ENCODE data around the gene POT1. TPM values are rescaled to one million over a fixed set of nuclear protein-coding genes. Genes with fewer than 3 reads are reported as not detected.

The POT1 gene
- total RNA-seq, 1 experiment from 2014 or later, result 22.7 TPM

DNA sequence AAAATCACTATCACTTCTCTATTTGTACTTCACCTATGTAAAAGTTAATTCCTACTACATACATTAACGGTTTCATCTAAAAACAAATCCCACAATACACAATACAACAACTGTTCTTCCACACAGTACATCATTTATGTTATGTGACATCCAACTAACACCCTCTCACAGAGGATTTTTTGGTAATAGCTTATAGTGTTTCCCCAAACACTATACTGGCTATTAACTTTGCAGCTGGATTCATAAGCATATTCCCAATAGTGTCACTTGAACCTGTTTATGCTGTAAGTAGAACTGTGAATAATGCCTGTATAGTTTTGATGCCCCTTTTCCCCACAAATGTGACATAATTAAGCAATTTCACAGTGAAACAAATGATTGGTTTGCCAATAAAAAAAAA is 49.9 kb downstream of the POT1 start:
- ChIA-PET CTCF (no interaction called here), POLR2A (ENCODE audit: low non-redundant PET) (no interaction called here)
- no peak for TF ChIP-seq EZH2 (IDR thresholded peaks at IDR 0.05; ENCODE audit: borderline replicate concordance, low read depth, low read length, poor library complexity, severe bottlenecking)
- TF ChIP-seq, protein P1, sequence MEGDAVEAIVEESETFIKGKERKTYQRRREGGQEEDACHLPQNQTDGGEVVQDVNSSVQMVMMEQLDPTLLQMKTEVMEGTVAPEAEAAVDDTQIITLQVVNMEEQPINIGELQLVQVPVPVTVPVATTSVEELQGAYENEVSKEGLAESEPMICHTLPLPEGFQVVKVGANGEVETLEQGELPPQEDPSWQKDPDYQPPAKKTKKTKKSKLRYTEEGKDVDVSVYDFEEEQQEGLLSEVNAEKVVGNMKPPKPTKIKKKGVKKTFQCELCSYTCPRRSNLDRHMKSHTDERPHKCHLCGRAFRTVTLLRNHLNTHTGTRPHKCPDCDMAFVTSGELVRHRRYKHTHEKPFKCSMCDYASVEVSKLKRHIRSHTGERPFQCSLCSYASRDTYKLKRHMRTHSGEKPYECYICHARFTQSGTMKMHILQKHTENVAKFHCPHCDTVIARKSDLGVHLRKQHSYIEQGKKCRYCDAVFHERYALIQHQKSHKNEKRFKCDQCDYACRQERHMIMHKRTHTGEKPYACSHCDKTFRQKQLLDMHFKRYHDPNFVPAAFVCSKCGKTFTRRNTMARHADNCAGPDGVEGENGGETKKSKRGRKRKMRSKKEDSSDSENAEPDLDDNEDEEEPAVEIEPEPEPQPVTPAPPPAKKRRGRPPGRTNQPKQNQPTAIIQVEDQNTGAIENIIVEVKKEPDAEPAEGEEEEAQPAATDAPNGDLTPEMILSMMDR (conservative IDR thresholded peaks at IDR 0.05; ENCODE audit: low read depth, low read length), result no peak
- Histone ChIP-seq H3K27me3 (replicated peaks; ENCODE audit: insufficient read depth, low read depth, low read length, poor library complexity) (no peaks in the 10 kb centered on the region), H3K36me3 (ENCODE audit: insufficient read depth, low read length, poor library complexity, severe bottlenecking) (no peaks in the 10 kb centered on the region), H3K9me3 (ENCODE audit: low read depth, low read length, poor library complexity, severe bottlenecking) (no peaks in the 10 kb centered on the region), H3K4me1 (ENCODE audit: insufficient read depth, low read length, poor library complexity, severe bottlenecking) (no peaks in the 10 kb centered on the region), H3K27ac (ENCODE audit: low read depth, low read length, poor library complexity, severe bottlenecking) (no peak overlapping the region), H3K4me3 (ENCODE audit: low read depth, low read length, poor library complexity, severe bottlenecking) (no peak overlapping the region)
- BruUV-seq (replicated peaks), result no TSS peak
- DNase-seq (ENCODE audit: low spot score), result no peak
- intact Hi-C loops (cut with micrococcal nuclease; ENCODE audit: unreplicated experiment), result no loop called here

DNA sequence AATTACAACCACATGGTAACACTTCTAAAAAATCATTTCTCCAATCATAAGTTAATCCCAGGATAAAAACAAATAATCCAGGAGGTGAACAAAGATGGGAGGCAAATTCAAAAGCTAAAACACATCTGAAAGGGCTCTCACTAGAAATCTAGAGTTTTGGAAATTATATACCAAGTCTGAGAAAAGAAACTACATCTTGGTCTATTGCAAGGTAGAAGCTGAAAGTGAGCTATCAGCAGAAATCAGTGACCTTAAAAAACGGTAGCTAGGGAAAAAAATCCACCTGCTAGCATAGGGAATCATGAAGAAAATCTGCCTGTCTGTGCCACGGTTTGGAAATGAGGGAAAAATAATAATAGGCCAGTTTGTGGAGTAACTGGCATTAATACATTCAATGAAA is 50.5 kb downstream of the POT1 start:
- no TSS peak for BruUV-seq (replicated peaks)
- intact Hi-C loops (cut with micrococcal nuclease; ENCODE audit: unreplicated experiment), result no loop called here

DNA sequence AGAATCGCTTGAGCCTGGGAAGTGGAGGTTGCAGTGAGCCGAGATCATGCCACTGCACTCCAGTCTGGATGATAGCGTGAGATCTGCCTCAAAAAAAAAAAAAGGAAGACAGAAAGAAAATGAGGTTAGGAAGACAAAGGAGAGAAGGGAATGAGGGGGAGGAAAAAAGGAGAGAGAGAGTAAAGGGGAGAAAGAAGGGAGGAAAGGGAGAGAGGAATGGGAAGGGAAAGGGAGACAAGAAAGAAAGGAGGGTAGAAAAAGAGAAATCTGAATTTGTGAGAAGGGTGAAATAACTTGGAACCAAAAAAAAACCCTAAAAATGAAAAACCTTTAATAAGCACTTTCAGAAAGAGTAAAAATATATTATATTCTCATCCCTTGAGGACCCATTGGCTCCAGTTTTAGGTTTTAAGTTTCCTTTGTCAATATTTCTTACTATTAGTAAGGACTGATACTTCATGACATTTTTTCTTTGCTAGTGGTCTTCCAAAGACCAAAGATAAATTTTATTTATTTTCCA is 54.9 kb downstream of the POT1 start:
- no peak for DNase-seq (ENCODE audit: low spot score)
- TF ChIP-seq EZH2 (IDR thresholded peaks at IDR 0.05; ENCODE audit: borderline replicate concordance, low read depth, low read length, poor library complexity, severe bottlenecking), result no peak
- TF ChIP-seq, protein P1 (conservative IDR thresholded peaks at IDR 0.05; ENCODE audit: low read depth, low read length), result no peak
- BruUV-seq (replicated peaks), result no TSS peak
- Histone ChIP-seq H3K27ac (ENCODE audit: low read depth, low read length, poor library complexity, severe bottlenecking) (no peak overlapping the region), H3K9me3 (ENCODE audit: low read depth, low read length, poor library complexity, severe bottlenecking) (no peaks in the 10 kb centered on the region), H3K4me3 (ENCODE audit: low read depth, low read length, poor library complexity, severe bottlenecking) (no peak overlapping the region), H3K27me3 (replicated peaks; ENCODE audit: insufficient read depth, low read depth, low read length, poor library complexity) (no peaks in the 10 kb centered on the region), H3K36me3 (ENCODE audit: insufficient read depth, low read length, poor library complexity, severe bottlenecking) (no peaks in the 10 kb centered on the region), H3K4me1 (ENCODE audit: insufficient read depth, low read length, poor library complexity, severe bottlenecking) (no peaks in the 10 kb centered on the region)
- ChIA-PET CTCF (no interaction called here), POLR2A (ENCODE audit: low non-redundant PET) (no interaction called here)
- intact Hi-C loops (cut with micrococcal nuclease; ENCODE audit: unreplicated experiment), result no loop called here

More for the DNA sequence above, 50.5 kb downstream of the POT1 start:
- no peak for TF ChIP-seq EZH2 (IDR thresholded peaks at IDR 0.05; ENCODE audit: borderline replicate concordance, low read depth, low read length, poor library complexity, severe bottlenecking)
- TF ChIP-seq, protein P1 (conservative IDR thresholded peaks at IDR 0.05; ENCODE audit: low read depth, low read length), result no peak
- POLR2A ChIA-PET (ENCODE audit: low non-redundant PET), result no interaction called here
- no peaks in the 10 kb centered on the region for H3K36me3 ChIP-seq (ENCODE audit: insufficient read depth, low read length, poor library complexity, severe bottlenecking)
- H3K4me3 ChIP-seq (ENCODE audit: low read depth, low read length, poor library complexity, severe bottlenecking), result no peak overlapping the region
- H3K9me3 ChIP-seq (ENCODE audit: low read depth, low read length, poor library complexity, severe bottlenecking), result no peaks in the 10 kb centered on the region
- H3K4me1 ChIP-seq (ENCODE audit: insufficient read depth, low read length, poor library complexity, severe bottlenecking), result no peaks in the 10 kb centered on the region
- no peaks in the 10 kb centered on the region for H3K27me3 ChIP-seq (replicated peaks; ENCODE audit: insufficient read depth, low read depth, low read length, poor library complexity)
- no peak overlapping the region for H3K27ac ChIP-seq (ENCODE audit: low read depth, low read length, poor library complexity, severe bottlenecking)
- DNase-seq (ENCODE audit: low spot score), result no peak
- CTCF ChIA-PET, result no interaction called here
